Small intestine (tissue), 7 donors: Measurements from ENCODE around the gene CCR7. TPM values are rescaled to one million over a fixed set of nuclear protein-coding genes. Genes with fewer than 3 reads are reported as not detected.

Experiments used
- DNase-seq, 2 donors: peaks; one replicate each; pipeline versions ENCODE4 v3.0.0 to v3.0.0-alpha.2; 2013
- FAIRE-seq: peaks from 2 replicates; lab custom pipeline; 2012; peaks lifted over from hg19 to GRCh38; lab: Jason Lieb, UNC
- H3K27ac ChIP-seq, 3 donors: one replicate each; pipeline ENCODE4 v1.5.1; 2013; ENCODE audit warnings: low read length in 2 of 3, mild to moderate bottlenecking in 2 of 3, control low read depth in 1 of 3, inconsistent platforms in 1 of 3, low read depth in 1 of 3, moderate library complexity in 1 of 3
- H3K27me3 ChIP-seq, 3 donors: one replicate each; pipeline ENCODE4 v1.6.1; 2013; ENCODE audit warnings: low read length in 3 of 3, inconsistent platforms in 1 of 3; ENCODE audit not compliant: control insufficient read depth in 3 of 3, insufficient read depth in 3 of 3
- H3K36me3 ChIP-seq, 3 donors: one replicate each; pipeline ENCODE4 v1.6.1; 2013; ENCODE audit warnings: low read length in 3 of 3, inconsistent platforms in 1 of 3, low read depth in 1 of 3, mild to moderate bottlenecking in 1 of 3, moderate library complexity in 1 of 3; ENCODE audit not compliant: control insufficient read depth in 3 of 3, insufficient read depth in 2 of 3
- H3K4me1 ChIP-seq, 3 donors: one replicate each; pipeline ENCODE4 v1.6.1; 2013; ENCODE audit warnings: low read length in 2 of 3, inconsistent platforms in 1 of 3, low read depth in 1 of 3, mild to moderate bottlenecking in 1 of 3, moderate library complexity in 1 of 3; ENCODE audit not compliant: control insufficient read depth in 3 of 3, insufficient read depth in 2 of 3
- H3K4me3 ChIP-seq, 3 donors: one replicate each; pipeline ENCODE4 v1.5.1; 2013; ENCODE audit warnings: low read length in 3 of 3, control low read depth in 1 of 3, inconsistent platforms in 1 of 3, low read depth in 1 of 3, mild to moderate bottlenecking in 1 of 3, moderate library complexity in 1 of 3
- H3K9me3 ChIP-seq, 2 donors: one replicate each; pipeline ENCODE4 v1.6.1; 2013; ENCODE audit warnings: low read depth in 1 of 2, low read length in 1 of 2; ENCODE audit not compliant: control insufficient read depth in 2 of 2, insufficient read depth in 1 of 2
- WGBS, 3 donors: extraction: QIAGEN DNeasy Blood & Tissue Kit; methylation state at CpG; one replicate each; pipeline ENCODE4 v1.1.7; 2013; 5-methylcytosine and 5-hydroxymethylcytosine counted together
- polyA plus RNA-seq, 4 donors: library from polyadenylated mRNA; stranded (reverse) in 3 of 4; unstranded in 1 of 4; fragments of 200-250 nt in 3 of 4; fragments of 120-200 nt in 1 of 4; gene quantifications; one replicate each; pipeline versions ENCODE4 v1.2.1 to v1.2.3, GENCODE V29; 2013
- donor health status: healthy with polysubstance abuse.
- donor health status: control.
- donor health status: control.
- donor health status: Bipolar disorder and iron deficiency.
- donor health status: healthy.

The CCR7 gene
- polyA plus RNA-seq, 4 donors = 0.92 to 1.7 TPM; not detected in 2

- FAIRE-seq (no peak), DNase-seq (peak in 1 of 2 donors; percentile 29)
- 44 to 76% (median 68%) methylated on average over 16 of the region's 16 CpGs for WGBS, 3 donors
- Histone ChIP-seq H3K4me3 (no peak overlapping the region), H3K27ac (peak overlapping the region in 2 of 3 donors; percentile 49 to 82), H3K4me1 (peaks cover 0 to 20% (median 10%) of the 10 kb centered on the region in 3 donors), H3K9me3 (no peaks in the 10 kb centered on the region), H3K27me3 (peaks cover 0 to 15% (median 0%) of the 10 kb centered on the region in 3 donors), H3K36me3 (no peaks in the 10 kb centered on the region)
Measured at GRCh38 chr17:40556884-40557414, 8.3 kb downstream of the CCR7 start.

- H3K4me1 ChIP-seq = peaks cover 0 to 21% (median 10%) of the 10 kb centered on the region in 3 donors
- H3K27me3 ChIP-seq = peaks cover 0 to 14% (median 0%) of the 10 kb centered on the region in 3 donors
- H3K36me3 ChIP-seq = no peaks in the 10 kb centered on the region
- DNase-seq = no peak
- peak overlapping the region in 2 of 3 donors; percentile 30 to 82 for H3K27ac ChIP-seq
- 89 to 100% (median 96%) methylated on average over 1 of the region's 1 CpG for WGBS, 3 donors
- FAIRE-seq = no peak
- H3K9me3 ChIP-seq = no peaks in the 10 kb centered on the region
- H3K4me3 ChIP-seq = no peak overlapping the region
Measured at GRCh38 chr17:40556198-40556661, 9.0 kb downstream of the CCR7 start.

DNA sequence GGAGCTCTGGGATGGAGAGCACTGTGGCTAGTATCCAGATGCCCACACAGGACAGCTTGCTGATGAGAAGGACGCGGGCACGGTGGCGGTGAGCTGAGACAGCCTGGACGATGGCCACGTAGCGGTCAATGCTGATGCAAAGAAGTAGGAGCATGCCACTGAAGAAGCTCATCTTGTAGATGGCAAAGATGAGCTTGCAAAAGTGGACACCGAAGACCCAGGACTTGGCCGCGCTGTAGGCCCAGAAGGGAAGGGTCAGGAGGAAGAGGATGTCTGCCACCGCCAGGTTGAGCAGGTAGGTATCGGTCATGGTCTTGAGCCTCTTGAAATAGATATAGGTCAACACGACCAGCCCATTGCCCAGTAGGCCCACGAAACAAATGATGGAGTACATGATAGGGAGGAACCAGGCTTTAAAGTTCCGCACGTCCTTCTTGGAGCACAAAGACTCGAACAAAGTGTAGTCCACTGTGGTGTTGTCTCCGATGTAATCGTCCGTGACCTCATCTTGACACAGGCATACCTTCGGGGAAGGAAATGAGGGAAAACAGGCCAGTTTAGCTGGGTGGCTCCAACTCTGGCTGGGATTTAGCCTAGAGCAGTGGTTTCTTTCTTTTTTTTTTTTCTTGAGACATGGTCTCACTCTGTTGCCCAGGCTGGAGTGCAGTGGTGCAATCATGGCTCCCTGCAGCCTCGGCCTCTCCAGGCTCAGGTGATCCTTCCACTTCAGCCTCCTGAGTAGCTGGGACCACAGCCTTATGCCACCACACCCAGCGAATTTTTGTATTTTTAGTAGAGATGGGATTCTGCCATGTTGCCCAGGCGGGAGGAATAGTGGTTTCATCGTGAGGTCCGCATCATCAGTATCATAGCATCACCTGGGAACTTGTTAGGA lies 9.7 kb downstream of the CCR7 start:
- peaks cover 0 to 21% (median 8%) of the 10 kb centered on the region in 3 donors for H3K4me1 ChIP-seq
- FAIRE-seq (no peak), DNase-seq (no peak)
- H3K27ac ChIP-seq = peak overlapping the region in 1 of 3 donors; percentile 82
- no peaks in the 10 kb centered on the region for H3K36me3 ChIP-seq
- 93 to 96% (median 95%) methylated on average over 26 of the region's 26 CpGs for WGBS, 3 donors
- H3K9me3 ChIP-seq = no peaks in the 10 kb centered on the region
- H3K4me3 ChIP-seq = no peak overlapping the region
- peaks cover 0 to 14% (median 0%) of the 10 kb centered on the region in 3 donors for H3K27me3 ChIP-seq

DNA sequence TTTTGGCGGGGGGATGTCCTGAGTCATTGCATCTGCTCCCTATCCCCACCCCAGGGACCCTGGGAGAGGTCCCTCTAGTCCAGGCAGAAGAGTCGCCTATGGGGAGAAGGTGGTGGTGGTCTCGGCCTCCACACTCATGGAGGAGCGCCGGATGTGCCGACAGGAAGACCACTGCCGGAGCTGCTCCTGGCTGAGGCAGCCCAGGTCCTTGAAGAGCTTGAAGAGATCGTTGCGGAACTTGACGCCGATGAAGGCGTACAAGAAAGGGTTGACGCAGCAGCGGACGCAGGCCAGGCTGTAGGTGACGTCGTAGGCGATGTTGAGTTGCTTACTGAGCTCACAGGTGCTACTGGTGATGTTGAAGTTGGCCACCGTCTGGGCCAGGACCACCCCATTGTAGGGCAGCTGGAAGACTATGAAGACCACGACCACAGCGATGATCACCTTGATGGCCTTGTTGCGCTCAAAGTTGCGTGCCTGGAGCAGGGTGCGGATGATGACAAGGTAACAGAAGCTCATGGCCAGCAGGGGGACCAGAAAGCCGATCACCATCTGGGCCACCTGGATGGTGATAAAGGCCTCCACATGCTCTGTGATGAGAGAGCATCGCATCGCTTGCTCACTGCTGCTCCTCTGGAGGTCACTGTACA lies 10.5 kb downstream of the CCR7 start:
- H3K4me3 ChIP-seq = no peak overlapping the region
- H3K4me1 ChIP-seq = peaks cover 0 to 18% (median 4%) of the 10 kb centered on the region in 3 donors
- peak overlapping the region in 1 of 3 donors; percentile 89 for H3K27ac ChIP-seq
- no peaks in the 10 kb centered on the region for H3K36me3 ChIP-seq
- 95 to 97% (median 96%) methylated on average over 27 of the region's 27 CpGs for WGBS, 3 donors
- no peak for FAIRE-seq
- H3K9me3 ChIP-seq = no peaks in the 10 kb centered on the region
- DNase-seq = no peak
- H3K27me3 ChIP-seq = peaks cover 0 to 14% (median 0%) of the 10 kb centered on the region in 3 donors

GRCh38 chr17:40553694-40554534 lies 11.4 kb downstream of the CCR7 start:
- FAIRE-seq = no peak
- no peaks in the 10 kb centered on the region for H3K36me3 ChIP-seq
- H3K4me3 ChIP-seq = no peak overlapping the region
- peak overlapping the region in 2 of 3 donors; percentile 9 to 89 for H3K27ac ChIP-seq
- peaks cover 0 to 24% (median 2%) of the 10 kb centered on the region in 3 donors for H3K4me1 ChIP-seq
- no peaks in the 10 kb centered on the region for H3K9me3 ChIP-seq
- peak in 1 of 2 donors; percentile 26 for DNase-seq
- peaks cover 0 to 14% (median 0%) of the 10 kb centered on the region in 3 donors for H3K27me3 ChIP-seq
- WGBS, 3 donors = 27 to 57% (median 53%) methylated on average over 19 of the region's 19 CpGs

GRCh38 chr17:40552806-40553693 lies 12.2 kb downstream of the CCR7 start:
- no peaks in the 10 kb centered on the region for H3K9me3 ChIP-seq
- WGBS, 3 donors = 73 to 78% (median 76%) methylated on average over 12 of the region's 12 CpGs
- no peak for FAIRE-seq
- no peak for DNase-seq
- peaks cover 0 to 30% (median 2%) of the 10 kb centered on the region in 3 donors for H3K4me1 ChIP-seq
- H3K27ac ChIP-seq = peak overlapping the region in 2 of 3 donors; percentile 9 to 89
- no peak overlapping the region for H3K4me3 ChIP-seq
- H3K27me3 ChIP-seq = peaks cover 0 to 14% (median 0%) of the 10 kb centered on the region in 3 donors
- H3K36me3 ChIP-seq = no peaks in the 10 kb centered on the region
